Keratinocyte (primary cell): ENCODE results near the gene BDKRB2.

Experiments used
- CTCF ChIP-seq, 3 experiments: IDR thresholded peaks in 1 of 3; conservative IDR thresholded peaks in 1 of 3; optimal IDR thresholded peaks in 1 of 3; 2 replicates in 2 of 3; 3 replicates in 1 of 3; pipeline versions ENCODE3 to v1.5.1; 2011; ENCODE audit warnings: low read length in 3 of 3, mild to moderate bottlenecking in 3 of 3, moderate library complexity in 2 of 3, control low read depth in 1 of 3, inconsistent platforms in 1 of 3; ENCODE audit not compliant: insufficient read depth in 2 of 3; ENCODE audit errors: extremely low read depth in 1 of 3
- EZH2 ChIP-seq: IDR thresholded peaks from one replicate; pipeline ENCODE4 v1.6.1; 2012; ENCODE audit warnings: inconsistent platforms, mild to moderate bottlenecking, low read length, moderate library complexity

- no peak for TF ChIP-seq CTCF (optimal IDR thresholded peaks at IDR 0.05 in 1 of 3, IDR thresholded peaks at IDR 0.05 in 1 of 3, conservative IDR thresholded peaks at IDR 0.05 in 1 of 3; ENCODE audit: extremely low read depth in 1 of 3, insufficient read depth in 2 of 3, low read length in 3 of 3)
- TF ChIP-seq EZH2, result no peak
Observed at GRCh38 chr14:96257056-96257455, 52.4 kb downstream of the BDKRB2 start.
